Duodenal mucosa (tissue), 2 donors: Measurements from ENCODE around the gene PTPRN2.

Experiments
- H3K27ac ChIP-seq: one replicate; pipeline ENCODE4 v1.7.0; 2013; ENCODE audit warnings: low read depth, low read length
- H3K27me3 ChIP-seq, 2 donors: one replicate each; pipeline ENCODE4 v1.7.0; 2013; ENCODE audit warnings: low read length in 2 of 2, control low read depth in 1 of 2; ENCODE audit not compliant: insufficient read depth in 2 of 2, control insufficient read depth in 1 of 2
- H3K36me3 ChIP-seq, 2 donors: one replicate each; pipeline ENCODE4 v1.7.0; 2013; ENCODE audit warnings: low read length in 2 of 2, control low read depth in 1 of 2; ENCODE audit not compliant: insufficient read depth in 2 of 2, control insufficient read depth in 1 of 2
- H3K4me1 ChIP-seq, 2 donors: one replicate each; pipeline ENCODE4 v1.7.0; 2013; ENCODE audit warnings: low read length in 2 of 2, control low read depth in 1 of 2; ENCODE audit not compliant: insufficient read depth in 2 of 2, control insufficient read depth in 1 of 2
- H3K4me3 ChIP-seq, 2 donors: one replicate each; pipeline ENCODE4 v1.7.0; 2013; ENCODE audit warnings: low read length in 2 of 2, low read depth in 1 of 2
- H3K9ac ChIP-seq, 2 donors: one replicate each; pipeline ENCODE4 v1.7.0; 2013; ENCODE audit warnings: low read length in 2 of 2, low read depth in 1 of 2
- H3K9me3 ChIP-seq, 2 donors: one replicate each; pipeline ENCODE4 v1.7.0; 2013; ENCODE audit warnings: low read length in 2 of 2, control low read depth in 1 of 2; ENCODE audit not compliant: control insufficient read depth in 1 of 2

The PTPRN2 gene

DNA sequence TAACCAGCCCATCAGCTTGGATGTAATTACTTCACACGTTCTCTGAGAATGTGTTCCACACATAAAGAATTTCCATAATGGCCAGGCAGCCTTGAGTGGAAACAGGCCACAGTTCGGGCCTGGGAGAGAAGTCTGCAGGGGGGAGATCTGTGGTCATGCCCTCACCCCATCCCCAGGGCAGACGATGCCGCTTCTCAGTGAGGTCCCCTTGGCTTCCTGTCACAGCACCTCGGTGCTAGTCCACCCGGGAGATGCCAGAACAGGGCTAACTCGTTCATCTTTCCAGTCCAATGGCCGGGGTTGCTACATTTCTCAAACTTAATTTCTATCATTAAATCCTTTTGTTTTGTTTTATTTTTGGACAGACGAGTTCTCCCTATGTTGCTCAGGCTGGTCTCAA, 624.1 kb downstream of the PTPRN2 start:
- H3K9me3 ChIP-seq: no peaks in the 10 kb centered on the region
- H3K36me3 ChIP-seq: no peaks in the 10 kb centered on the region
- no peak overlapping the region for H3K27ac ChIP-seq
- H3K4me1 ChIP-seq: no peaks in the 10 kb centered on the region
- H3K9ac ChIP-seq: no peak overlapping the region
- H3K27me3 ChIP-seq: no peaks in the 10 kb centered on the region
- H3K4me3 ChIP-seq: no peak overlapping the region

DNA sequence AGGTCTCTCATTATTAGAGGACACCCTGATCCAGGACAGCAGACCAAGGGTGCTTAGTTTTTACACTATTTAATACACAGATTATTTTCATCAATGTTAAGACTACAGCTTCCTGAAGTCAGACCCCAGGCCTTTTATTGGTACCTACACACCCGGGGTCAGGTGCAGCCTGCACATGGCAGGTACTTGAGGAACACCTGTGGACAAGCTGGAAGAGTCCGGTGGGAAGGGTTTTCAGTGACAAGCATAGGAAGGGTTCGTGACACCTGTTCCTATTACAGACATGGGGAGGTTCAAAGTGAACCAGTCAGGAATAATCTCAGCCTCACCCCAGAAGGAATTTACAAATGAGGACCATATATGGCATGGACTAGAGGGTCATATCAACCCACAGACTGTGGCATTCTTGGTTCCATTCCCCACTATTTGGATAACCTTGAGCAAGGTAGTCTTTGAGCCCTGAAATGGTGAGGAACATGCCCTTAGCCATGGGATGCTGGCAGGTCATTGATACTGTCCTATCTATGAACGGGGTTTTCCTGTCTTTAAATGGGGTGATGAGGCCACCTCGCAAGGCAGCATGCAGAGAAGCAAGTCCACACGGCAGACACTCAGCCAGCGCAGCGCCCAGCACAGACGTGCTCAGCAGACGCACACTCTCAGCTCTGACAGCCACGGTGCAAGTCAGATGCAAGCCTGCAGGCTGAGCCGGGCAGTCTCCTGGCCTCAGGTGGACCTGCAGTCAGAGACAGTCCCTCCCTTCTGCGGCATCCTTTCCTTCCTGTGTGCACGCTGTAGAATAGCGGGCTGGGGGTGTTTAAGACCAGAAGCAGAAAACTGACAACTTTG, 624.9 kb downstream of the PTPRN2 start:
- H3K27me3 ChIP-seq: no peaks in the 10 kb centered on the region
- no peak overlapping the region for H3K27ac ChIP-seq
- H3K4me3 ChIP-seq: no peak overlapping the region
- H3K4me1 ChIP-seq: no peaks in the 10 kb centered on the region
- H3K9me3 ChIP-seq: no peaks in the 10 kb centered on the region
- no peak overlapping the region for H3K9ac ChIP-seq
- no peaks in the 10 kb centered on the region for H3K36me3 ChIP-seq

DNA sequence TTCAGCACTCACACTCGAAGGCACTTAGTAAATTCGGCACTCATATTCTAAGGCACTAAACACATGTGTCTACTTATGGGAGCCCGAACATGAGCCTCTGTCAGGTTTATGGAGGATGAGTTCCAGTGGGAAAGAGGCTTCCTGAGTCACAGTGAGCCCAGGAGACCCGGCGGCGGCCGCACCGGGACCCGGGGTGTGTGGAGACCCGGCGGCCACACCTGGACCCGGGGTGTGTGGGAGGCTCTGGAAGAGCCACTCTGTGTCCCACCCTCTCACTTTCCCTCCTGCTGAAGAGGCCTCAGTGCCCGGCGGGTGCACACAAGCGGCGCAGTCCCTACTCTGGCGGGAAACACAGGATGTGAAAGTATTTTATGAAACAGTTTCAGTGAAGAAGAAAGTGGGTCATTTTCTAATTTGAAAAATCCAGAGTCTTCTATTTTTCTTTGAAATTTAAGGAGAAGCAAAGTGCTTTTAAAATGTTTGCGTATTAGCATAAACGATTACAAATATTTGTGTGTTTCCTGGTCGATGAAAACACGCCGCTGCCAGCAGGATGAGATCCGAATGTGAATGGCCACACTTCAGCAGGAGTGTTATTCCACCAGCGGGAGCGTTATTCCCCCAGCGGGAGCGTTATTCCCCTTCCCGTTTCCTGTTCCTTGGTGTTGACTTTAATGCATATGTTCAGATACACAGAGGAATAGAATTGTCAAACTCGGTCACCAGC, 625.7 kb downstream of the PTPRN2 start:
- Histone ChIP-seq H3K9me3 (no peaks in the 10 kb centered on the region), H3K36me3 (no peaks in the 10 kb centered on the region), H3K4me3 (no peak overlapping the region), H3K4me1 (no peaks in the 10 kb centered on the region), H3K27ac (no peak overlapping the region), H3K9ac (no peak overlapping the region), H3K27me3 (no peaks in the 10 kb centered on the region)

DNA sequence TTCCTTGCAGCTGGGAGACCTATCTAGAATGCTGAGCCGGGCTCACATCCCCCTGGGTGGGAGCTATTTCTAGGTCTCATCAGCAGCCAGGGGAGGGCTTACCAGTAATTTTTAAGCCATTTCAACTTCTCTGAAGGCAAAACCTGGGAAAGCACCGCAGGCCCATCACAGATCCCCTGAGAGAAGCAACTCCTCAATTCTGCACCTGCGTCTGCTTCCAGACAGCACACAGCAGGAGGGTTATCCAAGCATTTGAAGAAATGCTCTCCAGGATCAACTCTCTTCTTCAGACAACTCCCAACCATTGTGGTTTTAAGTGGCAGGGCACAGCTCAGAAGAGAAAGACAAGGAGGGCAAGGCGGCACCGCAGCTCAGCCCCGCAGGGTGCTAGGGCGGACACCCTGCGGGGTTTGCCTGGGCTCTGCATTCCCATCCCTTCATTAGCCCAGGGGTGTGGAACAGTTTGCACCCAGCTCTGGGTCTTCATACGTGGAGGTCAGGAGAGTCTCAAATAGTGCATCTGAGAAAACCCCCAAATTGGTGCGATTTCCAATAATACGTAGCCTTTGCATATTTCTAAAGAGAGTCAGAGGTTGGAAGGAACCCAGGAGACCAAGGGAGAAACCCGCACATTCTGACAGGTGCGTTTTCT, 632.1 kb downstream of the PTPRN2 start:
- Histone ChIP-seq H3K9ac (no peak overlapping the region), H3K36me3 (no peaks in the 10 kb centered on the region), H3K27me3 (no peaks in the 10 kb centered on the region), H3K4me1 (no peaks in the 10 kb centered on the region), H3K27ac (no peak overlapping the region), H3K4me3 (no peak overlapping the region), H3K9me3 (no peaks in the 10 kb centered on the region)

DNA sequence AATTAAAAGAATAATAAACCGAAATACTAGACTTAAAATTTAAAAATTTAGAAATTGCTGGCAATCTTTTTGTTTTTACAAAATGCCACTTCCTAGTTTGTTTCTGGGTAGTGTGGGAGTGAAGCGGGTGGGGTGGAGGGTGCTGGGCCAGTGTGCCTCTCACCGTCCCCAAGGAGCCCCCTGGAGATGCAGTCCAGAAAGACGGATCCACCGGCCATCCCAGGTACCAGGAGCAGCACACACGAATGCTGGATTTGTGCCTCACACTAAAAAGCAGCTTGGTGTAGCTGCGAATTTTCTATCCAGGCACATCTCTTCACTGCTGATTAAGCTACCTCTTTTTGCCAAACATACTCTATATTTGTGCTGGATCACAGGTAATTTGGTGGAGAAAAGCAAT, 632.7 kb downstream of the PTPRN2 start:
- H3K4me3 ChIP-seq: no peak overlapping the region
- no peak overlapping the region for H3K27ac ChIP-seq
- no peak overlapping the region for H3K9ac ChIP-seq
- H3K9me3 ChIP-seq: no peaks in the 10 kb centered on the region
- no peaks in the 10 kb centered on the region for H3K36me3 ChIP-seq
- no peaks in the 10 kb centered on the region for H3K4me1 ChIP-seq
- H3K27me3 ChIP-seq: no peaks in the 10 kb centered on the region

DNA sequence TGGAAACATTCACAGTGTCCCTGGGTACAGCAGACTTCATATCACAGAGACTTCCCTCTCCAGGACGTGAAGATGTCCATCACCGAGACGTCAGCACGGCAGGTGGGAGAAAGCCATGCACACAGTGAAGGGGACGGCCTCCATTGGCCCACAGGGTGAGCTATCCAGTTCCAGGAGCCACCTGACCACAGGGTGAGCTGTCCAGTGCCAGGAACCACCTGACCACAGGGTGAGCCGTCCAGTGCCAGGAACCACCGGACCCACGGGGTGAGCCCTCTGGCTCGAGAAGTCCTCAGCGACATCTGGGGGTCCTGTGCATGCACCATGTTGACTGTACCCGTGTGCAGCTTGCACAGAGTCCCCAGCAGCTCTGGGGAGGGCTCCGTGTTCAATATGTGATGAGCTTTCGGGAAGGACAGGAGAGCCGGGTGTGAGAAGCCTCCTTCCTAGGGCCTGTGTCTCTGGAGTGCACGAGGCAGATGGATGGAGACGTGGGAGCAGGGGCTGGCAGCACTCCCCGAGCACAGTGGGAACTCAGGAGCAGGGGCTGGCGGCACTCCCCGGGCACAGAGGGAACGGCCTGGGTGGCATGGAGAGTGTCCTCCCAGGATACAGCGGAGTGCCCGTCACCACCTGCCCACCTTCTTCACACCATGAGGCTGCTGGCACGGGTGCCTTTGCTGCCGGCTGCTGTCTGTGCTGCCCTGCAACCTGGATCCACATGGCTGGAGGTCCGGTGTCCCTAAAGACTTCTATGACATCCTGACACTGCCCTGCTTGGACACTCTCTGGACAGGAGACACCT, 634.6 kb downstream of the PTPRN2 start:
- Histone ChIP-seq H3K27ac (no peak overlapping the region), H3K9me3 (no peaks in the 10 kb centered on the region), H3K9ac (no peak overlapping the region), H3K4me1 (no peaks in the 10 kb centered on the region), H3K4me3 (no peak overlapping the region), H3K36me3 (no peaks in the 10 kb centered on the region), H3K27me3 (no peaks in the 10 kb centered on the region)

DNA sequence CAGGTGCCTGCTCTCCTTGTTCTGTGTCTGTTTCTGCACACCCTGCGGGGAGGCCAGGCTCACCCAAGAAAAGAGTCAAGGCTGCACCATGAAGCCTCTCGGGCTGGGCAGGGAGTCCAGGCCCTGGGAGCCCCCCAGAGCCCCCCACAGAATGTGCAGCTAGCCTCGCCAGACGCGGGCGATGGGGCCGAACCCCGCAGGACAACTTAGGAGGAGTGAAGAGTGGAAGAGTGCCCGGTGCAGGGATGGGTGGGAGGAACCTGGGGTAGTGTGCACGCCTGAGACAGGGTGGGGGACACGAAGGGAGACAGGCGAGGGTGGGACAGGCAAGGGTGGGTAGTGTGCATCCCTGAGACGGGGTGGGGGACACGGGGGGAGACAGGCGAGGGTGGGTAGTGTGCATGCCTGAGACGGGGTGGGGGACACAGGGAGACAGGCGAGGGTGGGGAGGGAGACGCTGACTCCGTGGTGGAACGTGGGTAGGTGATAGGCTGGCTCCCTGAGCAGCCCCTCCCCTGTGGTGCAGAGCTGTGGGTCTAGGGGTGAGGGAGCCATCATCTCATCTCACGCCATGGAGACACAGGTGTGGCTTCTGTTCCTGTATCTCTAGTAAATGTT, 635.5 kb downstream of the PTPRN2 start:
- H3K4me1 ChIP-seq: no peaks in the 10 kb centered on the region
- H3K36me3 ChIP-seq: no peaks in the 10 kb centered on the region
- H3K9me3 ChIP-seq: peaks cover 2 to 7% of the 10 kb centered on the region in 2 donors
- H3K27ac ChIP-seq: no peak overlapping the region
- no peak overlapping the region for H3K9ac ChIP-seq
- H3K27me3 ChIP-seq: no peaks in the 10 kb centered on the region
- no peak overlapping the region for H3K4me3 ChIP-seq

DNA sequence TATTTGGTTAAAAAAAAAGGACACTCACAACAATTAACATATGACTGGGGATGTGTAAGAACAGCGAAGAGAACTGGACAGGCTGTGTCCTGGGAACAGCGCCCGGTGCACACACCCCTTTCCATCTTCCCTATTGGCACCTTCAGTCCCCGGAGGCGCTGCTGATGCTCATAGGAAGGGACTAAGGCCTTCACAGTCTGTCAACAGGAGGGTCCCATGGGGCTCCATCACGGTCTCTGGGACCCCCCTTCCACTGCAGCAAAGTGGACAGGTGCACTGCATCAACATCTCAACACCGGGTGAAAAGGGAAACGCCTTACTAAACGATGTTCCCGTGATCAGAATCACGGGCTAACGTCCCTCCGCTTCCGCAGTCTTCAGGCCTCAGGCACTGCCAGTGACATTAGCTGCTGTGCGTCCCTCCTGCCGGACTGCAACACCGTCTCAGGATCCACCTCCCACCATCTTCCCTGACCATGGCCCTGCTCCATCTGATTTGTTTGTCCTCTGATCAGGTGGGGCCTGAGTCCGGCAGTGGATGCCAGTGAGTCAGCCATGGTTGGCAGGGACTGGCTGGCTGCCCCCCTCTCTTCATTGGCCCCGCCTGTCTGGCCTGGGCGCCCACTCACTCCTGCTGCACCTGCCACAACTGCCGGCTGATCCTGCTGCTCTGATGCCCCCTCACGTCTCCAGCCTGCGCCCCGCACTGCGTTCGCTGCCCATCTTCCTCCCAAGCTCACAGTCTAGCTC, 636.1 kb downstream of the PTPRN2 start:
- H3K9me3 ChIP-seq: peaks cover 4 to 12% of the 10 kb centered on the region in 2 donors
- H3K4me3 ChIP-seq: no peak overlapping the region
- H3K27me3 ChIP-seq: no peaks in the 10 kb centered on the region
- H3K9ac ChIP-seq: no peak overlapping the region
- H3K36me3 ChIP-seq: no peaks in the 10 kb centered on the region
- no peak overlapping the region for H3K27ac ChIP-seq
- H3K4me1 ChIP-seq: no peaks in the 10 kb centered on the region

DNA sequence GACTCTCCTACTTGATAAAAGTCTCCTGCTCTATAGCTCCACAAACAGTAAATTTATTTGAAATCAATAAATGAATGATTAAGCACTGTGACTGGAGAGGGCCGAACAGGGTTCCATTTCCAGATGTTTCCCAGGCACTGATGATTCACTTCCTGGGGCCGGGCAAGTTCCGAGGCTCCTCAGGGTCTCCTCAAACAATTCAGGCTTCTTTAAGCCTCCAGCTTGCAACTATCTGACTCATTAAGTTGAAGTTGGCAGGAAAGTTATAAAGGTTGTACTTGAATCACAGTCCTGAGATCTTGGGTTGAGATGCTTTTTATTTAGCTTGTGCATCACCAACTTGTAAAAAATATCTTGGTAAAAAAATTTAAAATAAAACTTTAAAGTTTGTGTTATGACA, 637.9 kb downstream of the PTPRN2 start:
- Histone ChIP-seq H3K9ac (no peak overlapping the region), H3K4me3 (no peak overlapping the region), H3K27me3 (no peaks in the 10 kb centered on the region), H3K9me3 (peaks cover 4 to 12% of the 10 kb centered on the region in 2 donors), H3K4me1 (no peaks in the 10 kb centered on the region), H3K36me3 (no peaks in the 10 kb centered on the region), H3K27ac (no peak overlapping the region)
